PC-3 (cell line): ENCODE data around the gene ARL16. TPM values are rescaled to one million over a fixed set of nuclear protein-coding genes. Genes with fewer than 3 reads are reported as not detected.

Experiments used
- ATAC-seq: fragments of 200-7000 bp; cut with Tn5 transposase; 2 replicates; pipeline ENCODE4 v1.9.1; 2020; ENCODE audit warnings: mild to moderate bottlenecking, moderate library complexity
- BruUV-seq: library from RNA; stranded (reverse); fragments of 400-500 nt; replicated peaks from 2 replicates; lab custom pipeline; 2021; lab: Mats Ljungman, UMichigan
- CTCF ChIA-PET: fragments of 300-600 bp; sonication (Branson Sonifier 250); formaldehyde crosslinking; loops from one replicate; lab custom pipeline; 2022; ENCODE audit warnings: antibody characterized with exemption; lab: Charles Lee
- POLR2A ChIA-PET: fragments of 300-600 bp; sonication (Branson Sonifier 250); formaldehyde crosslinking; loops from one replicate; lab custom pipeline; 2022; ENCODE audit warnings: antibody characterized with exemption; ENCODE audit not compliant: unreplicated experiment; lab: Charles Lee
- DNase-seq: peaks from one replicate; pipeline ENCODE4 v3.0.0-alpha.2; 2015
- H2AFZ ChIP-seq: fragments of 300-600 bp; sonication (generic); 2 replicates; pipeline ENCODE4 v1.6.0; 2016; ENCODE audit warnings: antibody characterized with exemption, low read length
- H3F3A ChIP-seq: fragments of 300-600 bp; sonication (generic); one replicate; pipeline ENCODE4 v1.6.0; 2017; ENCODE audit warnings: antibody characterized with exemption, low read length, control low read depth, mild to moderate bottlenecking; ENCODE audit not compliant: unreplicated experiment
- H3K27ac ChIP-seq: fragments of 300-600 bp; sonication (generic); 2 replicates; pipeline ENCODE4 v1.5.1; 2016; ENCODE audit warnings: mild to moderate bottlenecking, low read length
- H3K27me3 ChIP-seq: fragments of 300-600 bp; sonication (generic); 2 replicates; pipeline ENCODE4 v1.6.1; 2016; ENCODE audit warnings: low read length, mixed read lengths
- H3K36me3 ChIP-seq: fragments of 300-600 bp; sonication (generic); 2 replicates; pipeline ENCODE4 v1.6.1; 2016; ENCODE audit warnings: low read depth, mixed run types, low read length, mixed read lengths
- H3K4me1 ChIP-seq: fragments of 300-600 bp; sonication (generic); 2 replicates; pipeline ENCODE4 v1.5.1; 2016; ENCODE audit warnings: low read length; ENCODE audit not compliant: insufficient read depth
- H3K4me2 ChIP-seq: fragments of 300-600 bp; sonication (generic); 2 replicates; pipeline ENCODE4 v1.6.0; 2016; ENCODE audit warnings: low read length
- H3K4me3 ChIP-seq: fragments of 300-600 bp; sonication (generic); 2 replicates; pipeline ENCODE4 v1.5.1; 2016; ENCODE audit warnings: mild to moderate bottlenecking, low read length, mixed read lengths
- H3K79me2 ChIP-seq: fragments of 300-600 bp; sonication (generic); 2 replicates; pipeline ENCODE4 v1.6.1; 2017; ENCODE audit warnings: low read length, mixed read lengths
- H3K9ac ChIP-seq: fragments of 300-600 bp; sonication (generic); 2 replicates; pipeline ENCODE4 v1.6.0; 2016; ENCODE audit warnings: mild to moderate bottlenecking, low read length
- H3K9me2 ChIP-seq: fragments of 300-600 bp; sonication (generic); replicated peaks from 2 replicates; pipeline ENCODE4 v1.6.1; 2016; ENCODE audit warnings: mixed run types, low read length, mixed read lengths
- H3K9me3 ChIP-seq: fragments of 300-600 bp; sonication (generic); 2 replicates; pipeline ENCODE4 v1.6.1; 2016; ENCODE audit warnings: low read length, mixed read lengths
- H4K20me1 ChIP-seq: fragments of 300-600 bp; sonication (generic); 2 replicates; pipeline ENCODE4 v1.6.1; 2016; ENCODE audit warnings: low read length, mixed read lengths
- CTCF ChIP-seq: fragments of 300-600 bp; sonication (generic); conservative IDR thresholded peaks from 2 replicates; pipeline ENCODE4 v1.5.1; 2017; ENCODE audit warnings: antibody characterized with exemption, low read depth, mild to moderate bottlenecking, low read length
- EZH2 ChIP-seq: fragments of 300-600 bp; sonication (generic); IDR thresholded peaks from one replicate; pipeline ENCODE4 v1.6.1; 2017; ENCODE audit warnings: antibody characterized with exemption, mild to moderate bottlenecking, low read length; ENCODE audit not compliant: unreplicated experiment
- EZH2phosphoT487 ChIP-seq: fragments of 300-600 bp; sonication (generic); IDR thresholded peaks from 2 replicates; pipeline ENCODE4 v1.6.1; 2018; ENCODE audit warnings: mild to moderate bottlenecking, antibody characterized with exemption, low read length, borderline replicate concordance
- intact Hi-C: fragments of 100-400 bp; cut with micrococcal nuclease; formaldehyde crosslinking; loops from 2 replicates; pipeline ENCODE4 v1.9.0; 2023
- total RNA-seq: library from RNA; depleted of rRNA; stranded (reverse); fragments of >200 nt; gene quantifications from 2 replicates; pipeline ENCODE4 v1.2.3, GENCODE V29; 2014

Gene ARL16
- total RNA-seq, 1 experiment from 2014 or later, result 68.8 TPM

DNA sequence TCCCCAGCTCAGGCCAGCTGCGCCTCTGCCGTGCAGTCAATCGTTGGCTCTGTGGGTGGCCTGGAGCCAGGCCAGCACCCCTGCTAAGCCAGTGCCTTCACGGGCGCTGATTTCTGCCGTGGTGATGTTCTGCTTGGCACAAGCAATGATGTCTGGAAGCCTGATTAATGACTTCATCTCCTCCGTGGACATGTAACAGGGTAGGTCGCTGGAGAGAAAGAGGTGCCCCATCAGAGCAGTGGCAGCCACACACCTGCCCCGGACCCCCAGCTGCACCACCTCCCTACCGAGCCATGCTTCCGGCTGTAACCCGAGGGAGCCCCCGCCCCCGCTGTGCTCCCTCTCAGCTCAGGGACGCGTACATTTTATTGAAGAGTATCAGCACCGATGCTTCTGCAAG lies 1.9 kb downstream of the ARL16 start:
- CTCF ChIA-PET, result interaction anchor here (0.6 kb wide), 1 partner anchor 32 kb away, joined by 6 read pairs; no protein-coding TSS in a partner anchor
- no peak for DNase-seq

DNA sequence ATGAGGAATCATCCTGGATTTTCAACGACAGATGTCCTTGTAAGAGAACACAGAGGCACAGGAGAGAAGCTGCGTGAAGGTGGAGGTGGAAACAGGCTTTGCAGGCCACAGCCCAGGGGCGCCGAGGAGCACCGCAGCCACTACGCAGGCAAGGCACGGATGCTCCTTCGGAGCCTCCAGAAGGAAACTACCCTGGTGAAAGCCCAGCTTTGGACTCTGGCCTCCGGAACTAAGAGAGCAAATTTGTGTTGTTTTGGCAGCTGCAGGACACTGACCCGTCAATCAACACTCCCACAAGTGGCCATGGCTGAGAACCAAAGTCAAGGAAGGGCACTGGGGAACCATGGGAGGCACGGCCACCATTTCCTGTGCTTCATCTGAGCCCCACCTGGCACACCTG lies 3.4 kb downstream of the ARL16 start:
- Histone ChIP-seq H3K27ac (no peak overlapping the region), H3K9me3 (no peaks in the 10 kb centered on the region), H3K27me3 (no peaks in the 10 kb centered on the region), H3K9me2 (no peaks in the 10 kb centered on the region), H3K79me2 (peaks cover 41% of the 10 kb centered on the region), H3K4me1 (peaks cover 12% of the 10 kb centered on the region), H4K20me1 (peaks cover 6% of the 10 kb centered on the region), H3K4me3 (no peak overlapping the region), H3K36me3 (0 out of 2 replicates have a peak, but pooled peaks cover 4% of the 10 kb centered on the region), H3F3A (peaks cover 5% of the 10 kb centered on the region), H3K9ac (no peak overlapping the region), H2AFZ (no peak overlapping the region), H3K4me2 (no peak overlapping the region)
- no peak for DNase-seq
- POLR2A ChIA-PET, result no interaction called here
- no peak for ATAC-seq
- TF ChIP-seq EZH2phosphoT487, result no peak
- no peak for TF ChIP-seq CTCF
- TF ChIP-seq EZH2, result no peak
- CTCF ChIA-PET, result no interaction called here
- BruUV-seq, result no TSS peak
- intact Hi-C loops, result no loop called here

More for the DNA sequence above, 1.9 kb downstream of the ARL16 start:
- TF ChIP-seq CTCF, result no peak
- H3K4me3 ChIP-seq, result no peak overlapping the region
- intact Hi-C loops, result no loop called here
- no peaks in the 10 kb centered on the region for H3K9me2 ChIP-seq
- H4K20me1 ChIP-seq, result peaks cover 21% of the 10 kb centered on the region
- H2AFZ ChIP-seq, result no peak overlapping the region
- POLR2A ChIA-PET, result no interaction called here
- peaks cover 57% of the 10 kb centered on the region for H3K79me2 ChIP-seq
- ATAC-seq, result no peak
- BruUV-seq, result no TSS peak
- H3K9ac ChIP-seq, result no peak overlapping the region
- H3K27ac ChIP-seq, result no peak overlapping the region
- H3K4me2 ChIP-seq, result no peak overlapping the region
- peaks cover 5% of the 10 kb centered on the region for H3F3A ChIP-seq
- H3K36me3 ChIP-seq, result peaks cover 14% of the 10 kb centered on the region; the same call in 1 of the 2 replicates
- peaks cover 24% of the 10 kb centered on the region for H3K4me1 ChIP-seq
- no peaks in the 10 kb centered on the region for H3K9me3 ChIP-seq
- no peaks in the 10 kb centered on the region for H3K27me3 ChIP-seq

DNA sequence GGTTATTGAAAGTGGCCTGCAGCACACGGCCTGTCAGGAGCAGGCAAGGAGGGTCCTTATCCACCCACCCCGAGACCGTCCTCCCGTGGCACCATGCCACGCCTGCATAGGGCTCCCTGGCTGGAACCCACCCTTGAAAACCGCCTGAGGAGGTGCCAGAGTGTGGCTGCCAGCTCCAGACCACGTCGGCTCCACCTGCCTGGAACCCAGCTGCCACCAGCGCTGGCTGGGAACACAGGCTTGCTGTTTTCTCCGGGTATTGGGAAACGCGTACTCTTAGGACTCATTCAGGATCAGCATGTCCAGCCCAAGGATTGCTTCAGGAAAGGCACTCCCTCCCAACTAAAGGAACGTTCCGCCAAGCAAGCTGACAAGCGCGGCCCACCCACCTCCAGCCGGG lies 6.7 kb downstream of the ARL16 start:
- Histone ChIP-seq H3K79me2 (peaks cover 12% of the 10 kb centered on the region), H3F3A (no peaks in the 10 kb centered on the region), H2AFZ (no peak overlapping the region), H4K20me1 (no peaks in the 10 kb centered on the region), H3K4me1 (no peaks in the 10 kb centered on the region), H3K4me2 (no peak overlapping the region), H3K27ac (no peak overlapping the region), H3K27me3 (no peaks in the 10 kb centered on the region), H3K9ac (no peak overlapping the region), H3K36me3 (peaks cover 18% of the 10 kb centered on the region; the same call in 1 of the 2 replicates), H3K9me2 (no peaks in the 10 kb centered on the region), H3K4me3 (no peak overlapping the region), H3K9me3 (no peaks in the 10 kb centered on the region)
- POLR2A ChIA-PET, result no interaction called here
- CTCF ChIA-PET, result no interaction called here
- ATAC-seq (no peak), DNase-seq (no peak)
- TF ChIP-seq EZH2 (no peak), EZH2phosphoT487 (no peak), CTCF (no peak)
- intact Hi-C loops, result no loop called here
- no TSS peak for BruUV-seq
